Activated CD4-positive, alpha-beta T cell treated with anti-CD3 and anti-CD28 coated beads, Interleukin-2, amount 10 ng/mL, durations not matched to agents 24 days and 14 days (primary cell): ENCODE results near the gene GGN. TPM values are rescaled to one million over a fixed set of nuclear protein-coding genes. Genes with fewer than 3 reads are reported as not detected.
"Not testable (repeated sequence)": the region's sequence is repeated elsewhere in the genome, so short reads cannot be mapped to it uniquely, and the experiment has no call there.

Experiments used
- DNase-seq: peaks from one replicate; pipeline ENCODE4 v3.0.0; 2022
- H3K27ac Mint-ChIP-seq: one replicate; pipeline ENCODE4 v1.8.0; 2022; ENCODE audit warnings: mild to moderate bottlenecking, mixed read lengths
- H3K27me3 Mint-ChIP-seq: one replicate; pipeline ENCODE4 v1.8.0; 2022; ENCODE audit warnings: mixed read lengths
- H3K36me3 Mint-ChIP-seq: one replicate; pipeline ENCODE4 v1.8.0; 2022; ENCODE audit warnings: low read depth, mild to moderate bottlenecking, mixed read lengths
- H3K4me1 Mint-ChIP-seq: one replicate; pipeline ENCODE4 v1.8.0; 2021; ENCODE audit warnings: mixed read lengths
- H3K4me3 Mint-ChIP-seq: one replicate; pipeline ENCODE4 v1.8.0; 2022; ENCODE audit warnings: mild to moderate bottlenecking, moderate library complexity, mixed read lengths
- H3K9me3 Mint-ChIP-seq: one replicate; pipeline ENCODE4 v1.8.0; 2021; ENCODE audit warnings: mixed read lengths
- intact Hi-C: fragments of 100-400 bp; cut with micrococcal nuclease; formaldehyde crosslinking; loops from one replicate; pipeline ENCODE4 v1.15.1; 2023
- total RNA-seq: library from RNA; stranded (reverse); gene quantifications from 2 replicates; pipeline ENCODE4 v1.2.3, GENCODE V29; 2022

Gene GGN
- total RNA-seq, 1 donor from 2014 or later, result 1.0 TPM

DNA sequence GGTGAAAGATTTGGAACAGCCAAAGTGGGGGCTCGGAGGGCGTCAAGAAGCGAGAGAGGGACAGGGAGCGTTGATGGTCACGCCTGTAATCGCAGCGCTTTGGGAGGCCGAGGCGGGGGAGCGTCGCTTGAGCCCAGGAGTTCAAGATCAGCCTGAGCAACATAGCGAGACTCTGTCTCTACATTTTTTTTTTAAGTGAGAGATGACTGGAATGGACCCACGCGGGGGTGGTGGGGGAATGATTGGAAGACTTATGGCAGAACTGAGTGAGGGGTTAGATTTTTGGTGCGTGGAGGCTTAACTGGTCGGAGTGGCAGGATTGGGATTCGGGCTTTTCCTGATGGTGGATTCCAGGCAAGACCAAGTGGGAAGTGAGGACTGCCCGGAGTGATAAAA lies 12.7 kb downstream of the GGN start:
- Mint-ChIP-seq H3K9me3 (no peaks in the 10 kb centered on the region), H3K27ac (peak overlapping the region; percentile 98), H3K36me3 (peaks cover 29% of the 10 kb centered on the region), H3K4me3 (peak overlapping the region; percentile 100), H3K27me3 (no peaks in the 10 kb centered on the region), H3K4me1 (peaks cover 21% of the 10 kb centered on the region)
- intact Hi-C loops, result loop anchor here (1.0 kb wide), 1 partner anchor 244 kb away; the partner anchor contains the start of gene EIF3K
- no peak for DNase-seq

GRCh38 chr19:38374332-38375097 lies 13.3 kb downstream of the GGN start, which contains the start of gene PSMD8:
PSMD8 (plus strand) TSS chr19:38374571; CDS start chr19:38374602, 31 bp downstream.
- H3K4me3 Mint-ChIP-seq, result peak within 1 kb of the TSS; percentile 100
- H3K36me3 Mint-ChIP-seq, result peaks cover 28% of the 10 kb centered on the region
- H3K4me1 Mint-ChIP-seq, result peaks cover 20% of the 10 kb centered on the region
- no peaks in the 10 kb centered on the region for H3K9me3 Mint-ChIP-seq
- peak within 1 kb of the TSS; percentile 98 for H3K27ac Mint-ChIP-seq
- DNase-seq, result peak; percentile 100
- intact Hi-C loops, result loop anchor here (1.0 kb wide), 5 partner anchors 12 to 245 kb away; partner anchors contain the start of gene EIF3K
- peaks cover under 1% of the 10 kb centered on the region for H3K27me3 Mint-ChIP-seq

DNA sequence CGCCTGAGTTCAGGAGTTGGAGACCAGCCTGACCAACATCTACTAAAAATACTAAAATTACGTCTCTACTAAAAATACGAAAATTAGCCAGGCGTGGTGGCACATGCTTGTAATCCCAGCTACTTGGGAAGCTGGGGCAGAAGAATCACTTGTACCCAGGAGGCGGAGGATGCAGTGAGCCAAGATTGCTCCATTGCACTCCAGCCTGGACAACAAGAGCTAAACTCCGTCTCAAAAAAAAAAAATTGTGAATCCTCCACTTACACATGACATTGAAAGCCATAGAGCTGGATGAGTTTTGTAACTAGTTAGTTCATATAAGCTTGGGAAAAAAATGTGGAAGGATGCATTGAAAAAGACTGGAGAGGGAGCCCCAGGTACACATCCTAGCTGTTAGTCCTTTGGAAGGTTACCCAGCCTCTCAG lies 13.9 kb downstream of the GGN start:
- DNase-seq, result no peak
- peak overlapping the region; percentile 100 for H3K4me3 Mint-ChIP-seq
- peaks cover 22% of the 10 kb centered on the region for H3K36me3 Mint-ChIP-seq
- intact Hi-C loops, result loop anchor here (1.0 kb wide), 4 partner anchors 12 to 58 kb away; no protein-coding TSS in a partner anchor
- H3K27ac Mint-ChIP-seq, result peak overlapping the region; percentile 98
- H3K9me3 Mint-ChIP-seq, result no peaks in the 10 kb centered on the region
- peaks cover 2% of the 10 kb centered on the region for H3K27me3 Mint-ChIP-seq
- peaks cover 19% of the 10 kb centered on the region for H3K4me1 Mint-ChIP-seq

DNA sequence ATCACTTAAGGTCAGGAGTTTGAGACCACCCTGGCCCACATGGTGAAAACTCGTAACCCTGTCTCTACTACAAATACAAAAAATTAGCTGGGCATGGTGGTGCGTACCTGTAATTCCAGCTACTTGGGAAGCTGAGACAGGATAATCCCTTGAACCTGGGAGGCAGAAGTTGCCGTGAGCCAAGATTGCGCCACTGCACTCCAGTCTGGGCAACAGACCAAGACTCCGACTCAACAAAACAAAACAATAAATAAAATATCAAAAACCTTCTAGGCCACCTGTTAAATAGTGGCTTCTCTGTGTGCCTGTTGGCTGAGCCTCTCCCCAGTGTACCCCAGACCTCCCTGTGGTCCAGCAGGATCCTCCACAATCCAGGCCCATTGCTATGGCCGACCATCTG lies 16.8 kb downstream of the GGN start:
- H3K27me3 Mint-ChIP-seq, result peaks cover 7% of the 10 kb centered on the region
- intact Hi-C loops, result no loop called here
- no peaks in the 10 kb centered on the region for H3K9me3 Mint-ChIP-seq
- no peak for DNase-seq
- no peak overlapping the region for H3K4me3 Mint-ChIP-seq
- no peak overlapping the region for H3K27ac Mint-ChIP-seq
- H3K36me3 Mint-ChIP-seq, result peaks cover 10% of the 10 kb centered on the region
- H3K4me1 Mint-ChIP-seq, result peaks cover 12% of the 10 kb centered on the region

DNA sequence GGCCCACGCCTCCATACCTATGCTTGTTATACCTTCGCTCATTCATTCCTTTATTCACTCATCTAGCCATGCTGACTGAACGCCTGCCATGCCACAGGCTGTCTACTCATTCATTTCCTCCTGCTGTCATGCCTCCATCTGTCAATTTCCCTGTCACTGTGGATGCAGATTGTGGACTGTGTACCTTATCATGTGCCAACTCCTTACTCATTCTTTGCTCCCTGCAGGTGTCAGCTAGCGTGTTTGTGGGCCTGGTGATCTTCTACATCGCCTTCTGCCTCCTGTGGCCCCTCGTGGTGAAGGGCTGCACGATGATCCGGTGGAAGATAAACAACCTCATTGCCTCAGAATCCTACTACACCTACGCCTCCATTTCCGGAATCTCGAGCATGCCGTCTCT lies 17.5 kb downstream of the GGN start:
- DNase-seq, result no peak
- Mint-ChIP-seq H3K27me3 (peaks cover 7% of the 10 kb centered on the region), H3K9me3 (no peaks in the 10 kb centered on the region), H3K4me1 (peaks cover 5% of the 10 kb centered on the region), H3K4me3 (no peak overlapping the region), H3K36me3 (peaks cover 7% of the 10 kb centered on the region), H3K27ac (no peak overlapping the region)
- intact Hi-C loops, result no loop called here

GRCh38 chr19:38369584-38369983 lies 18.2 kb downstream of the GGN start:
- peaks cover 7% of the 10 kb centered on the region for H3K27me3 Mint-ChIP-seq
- no peaks in the 10 kb centered on the region for H3K4me1 Mint-ChIP-seq
- H3K36me3 Mint-ChIP-seq, result peaks cover under 1% of the 10 kb centered on the region
- H3K27ac Mint-ChIP-seq, result no peak overlapping the region
- intact Hi-C loops, result no loop called here
- no peak overlapping the region for H3K4me3 Mint-ChIP-seq
- H3K9me3 Mint-ChIP-seq, result no peaks in the 10 kb centered on the region
- no peak for DNase-seq

- no peaks in the 10 kb centered on the region for H3K4me1 Mint-ChIP-seq
- no peak for DNase-seq
- no peak overlapping the region for H3K27ac Mint-ChIP-seq
- no peak overlapping the region for H3K4me3 Mint-ChIP-seq
- H3K27me3 Mint-ChIP-seq, result peaks cover 7% of the 10 kb centered on the region
- H3K36me3 Mint-ChIP-seq, result no peaks in the 10 kb centered on the region
- H3K9me3 Mint-ChIP-seq, result no peaks in the 10 kb centered on the region
- intact Hi-C loops, result no loop called here
Observed at GRCh38 chr19:38367041-38367440, 20.8 kb downstream of the GGN start.

DNA sequence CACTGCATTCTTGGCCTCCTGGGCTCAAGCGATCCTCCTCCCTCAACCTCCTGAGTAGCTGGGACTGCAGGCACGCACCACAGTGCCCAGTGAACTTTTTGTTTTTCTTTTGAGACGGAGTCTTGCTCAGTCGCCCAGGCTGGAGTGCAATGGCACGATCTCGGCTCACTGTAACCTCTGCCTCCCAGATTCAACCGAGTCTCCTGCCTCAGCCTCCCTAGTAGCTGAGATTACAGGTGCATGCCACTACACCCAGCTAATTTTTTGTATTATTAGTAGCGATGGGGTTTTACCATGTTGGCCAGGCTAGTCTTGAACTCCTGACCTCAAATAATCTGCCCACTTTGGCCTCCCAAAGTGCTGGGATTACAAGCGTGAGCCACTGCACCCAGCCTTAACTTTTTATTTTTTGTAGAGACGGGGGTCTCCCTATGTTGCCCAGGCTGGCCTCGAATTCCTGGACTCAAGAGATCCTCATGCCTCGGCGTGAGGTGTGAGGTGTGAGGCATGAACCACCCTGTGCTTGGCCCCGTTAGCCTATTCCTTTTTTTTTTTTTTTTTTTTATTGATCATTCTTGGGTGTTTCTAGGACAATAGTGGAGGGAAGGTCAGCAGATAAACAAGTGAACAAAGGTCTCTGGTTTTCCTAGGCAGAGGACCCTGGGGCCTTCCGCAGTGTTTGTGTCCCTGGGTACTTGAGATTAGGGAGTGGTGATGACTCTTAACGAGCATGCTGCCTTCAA lies 24.7 kb downstream of the GGN start:
- Mint-ChIP-seq H3K4me1 (peaks cover 10% of the 10 kb centered on the region), H3K4me3 (peak overlapping the region; percentile 68), H3K27me3 (peaks cover 28% of the 10 kb centered on the region)
- H3K27ac Mint-ChIP-seq, H3K36me3 Mint-ChIP-seq, DNase-seq, H3K9me3 Mint-ChIP-seq: not testable (repeated sequence)
- intact Hi-C loops, result loop anchor here (1.0 kb wide), 3 partner anchors 11 to 47 kb away; partner anchors contain the start of gene PSMD8

GRCh38 chr19:38362076-38362945 lies 25.5 kb downstream of the GGN start:
- peaks cover 10% of the 10 kb centered on the region for H3K4me1 Mint-ChIP-seq
- peak overlapping the region; percentile 67 for H3K27ac Mint-ChIP-seq
- H3K36me3 Mint-ChIP-seq, result no peaks in the 10 kb centered on the region
- H3K27me3 Mint-ChIP-seq, result peaks cover 30% of the 10 kb centered on the region
- peak overlapping the region; percentile 92 for H3K4me3 Mint-ChIP-seq
- intact Hi-C loops, result loop anchor here (1.0 kb wide), 3 partner anchors 12 to 46 kb away; partner anchors contain the start of gene PSMD8
- peak; percentile 96 for DNase-seq
- no peaks in the 10 kb centered on the region for H3K9me3 Mint-ChIP-seq

DNA sequence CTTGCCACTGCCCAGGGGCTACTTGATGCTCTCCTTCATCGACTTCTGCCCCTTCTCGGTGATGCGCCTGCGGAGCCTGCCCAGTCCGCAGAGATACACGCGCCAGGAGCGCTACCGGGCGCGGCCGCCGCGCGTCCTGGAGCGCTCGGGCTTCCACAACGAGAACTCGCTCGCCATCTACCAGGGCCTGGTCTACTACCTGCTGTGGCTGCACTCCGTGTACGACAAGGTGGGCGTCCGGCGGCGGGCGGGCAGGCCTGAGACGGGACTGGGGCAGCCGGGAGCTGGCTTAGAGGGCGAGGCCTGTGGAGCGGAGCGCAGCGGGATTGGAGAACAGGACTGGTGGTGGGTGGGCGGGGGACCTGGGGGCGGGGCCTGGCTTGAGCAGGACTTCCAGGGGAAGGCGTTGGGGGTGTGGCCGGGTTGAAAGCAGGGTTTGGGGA lies 26.2 kb downstream of the GGN start:
- Mint-ChIP-seq H3K4me1 (peaks cover 10% of the 10 kb centered on the region), H3K9me3 (no peaks in the 10 kb centered on the region), H3K36me3 (no peaks in the 10 kb centered on the region), H3K4me3 (peak overlapping the region; percentile 92), H3K27ac (peak overlapping the region; percentile 67), H3K27me3 (peaks cover 31% of the 10 kb centered on the region)
- intact Hi-C loops, result loop anchor here (1.0 kb wide), 3 partner anchors 13 to 45 kb away; partner anchors contain the start of gene PSMD8
- peak; percentile 93 for DNase-seq

DNA sequence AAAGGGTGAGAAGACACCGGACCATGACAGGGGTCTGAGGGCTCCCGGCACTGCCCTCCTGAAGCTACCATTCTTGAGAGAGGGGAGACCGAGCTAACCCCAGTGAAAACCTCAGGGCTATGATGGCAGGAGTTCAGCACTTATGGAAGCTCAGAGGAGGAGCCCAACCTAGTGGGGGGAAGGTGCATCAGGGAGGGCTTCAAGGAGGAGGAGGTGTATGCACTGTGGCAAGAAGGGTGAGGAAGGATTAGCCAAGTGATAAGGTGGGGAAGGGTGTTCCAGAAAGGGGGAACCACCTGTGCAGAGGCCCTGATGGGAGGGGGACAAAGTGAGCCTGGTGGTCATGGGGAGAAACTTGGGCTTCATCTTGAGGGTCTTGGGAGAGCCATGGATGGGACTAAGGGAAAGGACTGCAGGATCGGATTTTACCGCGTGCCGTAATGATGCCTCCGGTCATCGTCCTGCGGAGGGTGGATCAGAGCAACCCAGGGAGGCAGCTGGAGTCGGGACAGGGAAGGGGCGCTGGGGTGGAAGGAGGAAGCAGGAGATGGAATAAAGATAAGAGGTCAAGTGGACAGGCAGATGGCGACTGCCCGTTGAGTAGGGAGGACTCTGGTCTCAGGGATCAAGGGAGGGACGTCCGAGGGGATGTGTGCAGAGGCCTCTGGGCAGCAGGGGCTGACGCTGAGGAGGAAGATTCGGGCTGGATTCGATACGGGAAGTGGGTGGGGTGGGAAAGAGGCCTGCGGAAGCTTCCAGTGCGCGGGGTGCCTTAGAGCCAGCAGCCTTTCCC lies 26.8 kb downstream of the GGN start:
- Mint-ChIP-seq H3K27ac (no peak overlapping the region), H3K9me3 (no peaks in the 10 kb centered on the region), H3K27me3 (peaks cover 33% of the 10 kb centered on the region), H3K4me1 (peaks cover 10% of the 10 kb centered on the region), H3K4me3 (peak overlapping the region; percentile 92), H3K36me3 (no peaks in the 10 kb centered on the region)
- DNase-seq, result no peak
- intact Hi-C loops, result no loop called here

DNA sequence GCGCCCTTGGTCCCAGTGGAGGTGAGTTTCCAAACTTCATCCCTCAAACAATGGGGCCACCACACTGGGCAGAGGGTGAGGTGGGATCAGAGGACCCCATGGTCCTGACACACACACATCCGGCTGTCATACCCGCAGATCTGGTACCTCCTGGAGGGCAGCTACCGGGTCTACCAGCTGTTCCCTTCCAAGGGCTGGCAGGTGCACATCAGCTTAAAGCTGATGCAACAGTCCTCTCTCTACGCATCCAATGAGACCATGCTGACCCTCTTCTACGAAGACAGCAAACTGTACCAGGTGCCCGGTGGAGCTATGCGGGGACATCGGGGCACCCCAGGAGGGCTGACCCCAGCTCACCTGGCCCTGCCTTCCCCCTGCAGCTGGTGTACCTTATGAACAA lies 27.5 kb downstream of the GGN start:
- Mint-ChIP-seq H3K4me1 (peaks cover 10% of the 10 kb centered on the region), H3K4me3 (peak overlapping the region; percentile 92), H3K27me3 (peaks cover 37% of the 10 kb centered on the region), H3K27ac (no peak overlapping the region), H3K36me3 (no peaks in the 10 kb centered on the region), H3K9me3 (no peaks in the 10 kb centered on the region)
- DNase-seq, result no peak
- intact Hi-C loops, result no loop called here
